Measurements from ENCODE around the gene OCEL1.
"Not testable (repeated sequence)": the region's sequence is repeated elsewhere in the genome, so short reads cannot be mapped to it uniquely, and the experiment has no call there.

Gene OCEL1, protein sequence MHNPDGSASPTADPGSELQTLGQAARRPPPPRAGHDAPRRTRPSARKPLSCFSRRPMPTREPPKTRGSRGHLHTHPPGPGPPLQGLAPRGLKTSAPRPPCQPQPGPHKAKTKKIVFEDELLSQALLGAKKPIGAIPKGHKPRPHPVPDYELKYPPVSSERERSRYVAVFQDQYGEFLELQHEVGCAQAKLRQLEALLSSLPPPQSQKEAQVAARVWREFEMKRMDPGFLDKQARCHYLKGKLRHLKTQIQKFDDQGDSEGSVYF

GRCh38 chr19:17226002-17226933 is at the start of gene OCEL1:
Gene OCEL1 (plus strand): TSS chr19:17226226. CDS start chr19:17226248, 22 bp downstream.
- no peaks in the 10 kb centered on the region for H3K9me3 Mint-ChIP-seq (ENCODE audit: low read depth)
- peak within 1 kb of the TSS; percentile 88 for H3K4me3 Mint-ChIP-seq
- no peaks in the 10 kb centered on the region for H3K36me3 Mint-ChIP-seq
- H3K27me3 Mint-ChIP-seq: no peaks in the 10 kb centered on the region
- peaks cover 9% of the 10 kb centered on the region for H3K4me1 Mint-ChIP-seq (ENCODE audit: low read depth)
- H3K27ac Mint-ChIP-seq: peak within 1 kb of the TSS; percentile 89

DNA sequence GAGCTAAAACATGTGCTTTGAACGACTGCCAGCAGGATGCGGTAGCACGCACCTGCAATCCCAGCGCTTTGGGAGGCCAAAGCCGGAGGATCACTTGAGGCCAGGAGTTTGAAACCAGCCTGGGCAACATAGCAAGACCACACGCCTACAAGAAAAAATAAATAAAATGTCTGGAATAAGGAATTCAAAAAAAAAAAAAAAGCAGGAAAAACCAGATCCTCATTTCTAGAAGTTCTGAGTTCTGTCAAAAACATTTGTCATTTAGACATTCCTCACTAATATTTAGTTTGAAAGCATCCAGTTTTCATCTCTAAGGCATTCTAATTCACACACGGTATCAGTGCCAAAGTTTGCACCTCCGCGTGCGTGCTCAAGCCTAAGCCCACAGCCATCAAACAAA is 47.7 kb upstream of the OCEL1 start:
- Mint-ChIP-seq H3K4me3 (no peak overlapping the region), H3K9me3 (ENCODE audit: low read depth) (no peaks in the 10 kb centered on the region), H3K27ac (no peak overlapping the region), H3K27me3 (no peaks in the 10 kb centered on the region), H3K4me1 (ENCODE audit: low read depth) (peaks cover 5% of the 10 kb centered on the region), H3K36me3 (no peaks in the 10 kb centered on the region)

DNA sequence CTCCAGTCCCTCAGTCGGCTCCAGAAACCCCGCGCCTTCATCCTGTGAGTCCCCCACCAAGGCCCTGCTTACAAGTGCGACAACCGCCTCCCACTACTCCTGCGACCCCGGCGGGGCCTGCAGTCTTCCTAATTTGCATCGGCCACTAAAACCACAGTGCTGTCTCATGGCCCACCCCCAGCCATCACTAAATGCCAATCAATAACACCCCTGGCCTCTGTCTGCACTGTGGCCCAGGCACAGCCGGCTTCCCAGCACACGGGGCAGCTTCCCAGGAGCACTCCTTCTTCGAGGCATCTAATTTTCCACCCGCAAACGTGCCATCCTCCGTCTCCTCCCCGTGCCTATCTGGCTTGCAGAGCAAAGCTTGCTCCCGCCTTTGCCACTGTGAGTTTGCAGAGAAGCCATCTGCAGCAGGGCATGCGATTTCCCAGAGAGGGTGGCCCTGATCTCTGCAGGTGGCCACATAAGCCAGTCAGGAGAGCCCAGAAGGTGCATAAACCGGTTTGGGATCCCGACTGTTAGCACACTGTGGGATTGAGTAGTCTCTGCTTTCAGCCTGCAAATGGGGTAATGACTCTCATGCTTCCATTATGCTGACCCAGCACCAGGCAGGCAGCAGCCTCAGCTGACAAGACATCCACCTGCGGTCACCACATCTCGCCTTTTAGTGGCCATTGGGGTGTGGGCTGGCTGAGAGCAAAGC is 44.9 kb upstream of the OCEL1 start:
- H3K36me3 Mint-ChIP-seq: no peaks in the 10 kb centered on the region
- H3K27ac Mint-ChIP-seq: no peak overlapping the region

DNA sequence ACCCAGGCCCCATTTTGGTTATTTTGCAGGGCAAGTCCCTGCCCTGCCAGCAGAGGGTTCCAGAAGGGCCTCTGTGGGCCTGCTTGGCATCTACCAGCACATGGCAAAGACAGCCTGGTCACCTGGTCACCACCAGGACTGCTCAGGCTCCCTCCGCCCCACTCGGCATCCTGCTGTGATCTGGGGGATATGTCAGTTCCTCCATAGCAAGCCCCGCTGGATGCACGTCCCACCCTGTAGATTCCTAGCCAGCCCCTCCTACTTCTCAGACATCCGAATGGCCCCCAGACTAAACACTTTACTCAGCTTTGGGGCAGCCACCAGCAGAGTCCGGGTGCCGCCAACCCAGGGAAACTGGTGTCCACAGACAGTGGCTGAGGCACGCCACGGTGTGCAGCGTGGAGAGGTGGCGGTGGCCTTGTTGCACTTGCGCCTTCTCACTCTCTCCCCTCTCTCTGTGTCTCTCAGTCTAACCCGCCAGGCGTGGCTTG is 42.7 kb upstream of the OCEL1 start:
- Mint-ChIP-seq H3K27ac (peak overlapping the region; percentile 98), H3K9me3 (ENCODE audit: low read depth) (no peaks in the 10 kb centered on the region), H3K36me3 (no peaks in the 10 kb centered on the region), H3K27me3 (no peaks in the 10 kb centered on the region), H3K4me1 (ENCODE audit: low read depth) (peaks cover 21% of the 10 kb centered on the region), H3K4me3 (peak overlapping the region; percentile 83)

More for the DNA sequence above, 44.9 kb upstream of the OCEL1 start:
- Mint-ChIP-seq H3K4me3 (no peak overlapping the region), H3K4me1 (ENCODE audit: low read depth) (peaks cover 21% of the 10 kb centered on the region), H3K9me3 (ENCODE audit: low read depth) (no peaks in the 10 kb centered on the region), H3K27me3 (no peaks in the 10 kb centered on the region)

DNA sequence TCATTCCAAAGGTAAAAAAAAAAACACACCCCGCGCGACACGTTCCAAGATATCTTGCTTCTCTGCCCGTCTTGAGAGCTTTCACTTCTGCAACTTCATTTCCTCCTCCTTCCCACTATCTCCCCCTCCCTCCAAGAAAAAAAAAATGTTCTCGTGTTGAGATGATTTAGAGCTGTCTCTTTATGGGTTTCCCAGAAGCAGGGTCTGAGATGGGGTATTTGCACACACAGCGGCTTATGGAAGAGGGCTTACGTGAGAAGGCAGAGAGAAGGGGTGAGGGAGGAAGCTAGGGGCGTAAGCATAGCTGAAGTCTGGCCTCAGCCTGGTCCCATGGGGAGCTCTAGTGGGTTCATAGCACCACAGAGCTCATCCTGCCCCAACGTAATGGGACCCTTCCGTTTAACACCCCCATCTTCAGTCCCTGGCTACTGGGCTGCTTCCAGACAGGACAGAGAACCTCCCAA is 42.1 kb upstream of the OCEL1 start:
- Mint-ChIP-seq H3K4me1 (ENCODE audit: low read depth) (peaks cover 21% of the 10 kb centered on the region), H3K4me3 (peak overlapping the region; percentile 83), H3K36me3 (no peaks in the 10 kb centered on the region), H3K9me3 (ENCODE audit: low read depth) (no peaks in the 10 kb centered on the region), H3K27me3 (no peaks in the 10 kb centered on the region), H3K27ac (peak overlapping the region; percentile 98)

DNA sequence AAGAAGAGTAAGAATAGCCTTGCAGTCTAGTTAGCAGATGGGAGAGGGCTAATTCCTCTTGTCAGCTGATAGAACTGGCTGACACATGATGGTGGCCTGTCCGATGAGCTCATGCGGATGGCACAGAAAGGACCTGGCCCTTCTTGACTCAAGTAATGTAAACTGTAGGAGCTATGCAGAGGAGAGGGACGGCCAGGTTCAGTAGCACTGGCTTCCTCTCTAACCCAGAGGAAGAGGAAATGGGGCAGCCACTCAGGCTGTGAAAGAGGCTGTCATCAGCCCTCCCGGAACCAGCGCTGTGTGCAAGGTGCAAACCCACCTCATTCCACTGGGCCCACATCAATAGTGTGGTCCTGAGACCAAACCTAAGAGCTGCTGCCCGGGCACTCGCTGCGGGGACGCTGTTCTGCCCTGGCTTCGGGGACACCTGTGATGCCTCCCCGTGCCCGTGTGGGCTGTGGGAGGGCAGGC is 41.6 kb upstream of the OCEL1 start:
- Mint-ChIP-seq H3K27me3 (no peaks in the 10 kb centered on the region), H3K36me3 (no peaks in the 10 kb centered on the region)

GRCh38 chr19:17185590-17185989 is 40.4 kb upstream of the OCEL1 start:
- no peaks in the 10 kb centered on the region for H3K27me3 Mint-ChIP-seq
- H3K36me3 Mint-ChIP-seq: no peaks in the 10 kb centered on the region
- H3K4me1 Mint-ChIP-seq (ENCODE audit: low read depth): peaks cover 21% of the 10 kb centered on the region
- H3K9me3 Mint-ChIP-seq (ENCODE audit: low read depth): no peaks in the 10 kb centered on the region
- H3K27ac Mint-ChIP-seq: no peak overlapping the region
- no peak overlapping the region for H3K4me3 Mint-ChIP-seq

More for the DNA sequence above, 41.6 kb upstream of the OCEL1 start:
- Mint-ChIP-seq H3K27ac (peak overlapping the region; percentile 98), H3K4me1 (ENCODE audit: low read depth) (peaks cover 21% of the 10 kb centered on the region), H3K4me3 (peak overlapping the region; percentile 83), H3K9me3 (ENCODE audit: low read depth) (no peaks in the 10 kb centered on the region)

- H3K27ac Mint-ChIP-seq; H3K4me1 Mint-ChIP-seq (ENCODE audit: low read depth); H3K9me3 Mint-ChIP-seq (ENCODE audit: low read depth); H3K4me3 Mint-ChIP-seq; H3K27me3 Mint-ChIP-seq; H3K36me3 Mint-ChIP-seq: not testable (repeated sequence)
These were observed 34.3 kb upstream of the OCEL1 start for GRCh38 chr19:17191736-17192135.

- Mint-ChIP-seq H3K9me3 (ENCODE audit: low read depth) (no peaks in the 10 kb centered on the region), H3K4me3 (no peak overlapping the region), H3K4me1 (ENCODE audit: low read depth) (no peaks in the 10 kb centered on the region), H3K36me3 (peaks cover 5% of the 10 kb centered on the region), H3K27me3 (no peaks in the 10 kb centered on the region), H3K27ac (no peak overlapping the region)
These were observed 33.3 kb upstream of the OCEL1 start for GRCh38 chr19:17192751-17193150.

GRCh38 chr19:17194608-17195007 is 31.4 kb upstream of the OCEL1 start:
- Mint-ChIP-seq H3K4me3 (no peak overlapping the region), H3K4me1 (ENCODE audit: low read depth) (no peaks in the 10 kb centered on the region), H3K27me3 (no peaks in the 10 kb centered on the region), H3K27ac (no peak overlapping the region), H3K9me3 (ENCODE audit: low read depth) (no peaks in the 10 kb centered on the region), H3K36me3 (peaks cover 5% of the 10 kb centered on the region)

GRCh38 chr19:17195106-17195505 is 30.9 kb upstream of the OCEL1 start:
- Mint-ChIP-seq H3K27me3 (no peaks in the 10 kb centered on the region), H3K9me3 (ENCODE audit: low read depth) (no peaks in the 10 kb centered on the region), H3K4me3 (no peak overlapping the region), H3K4me1 (ENCODE audit: low read depth) (no peaks in the 10 kb centered on the region), H3K27ac (no peak overlapping the region), H3K36me3 (peaks cover 5% of the 10 kb centered on the region)

- Mint-ChIP-seq H3K9me3 (ENCODE audit: low read depth) (no peaks in the 10 kb centered on the region), H3K4me3 (no peak overlapping the region), H3K27ac (no peak overlapping the region), H3K36me3 (peaks cover 5% of the 10 kb centered on the region), H3K27me3 (no peaks in the 10 kb centered on the region), H3K4me1 (ENCODE audit: low read depth) (no peaks in the 10 kb centered on the region)
These were observed 29.4 kb upstream of the OCEL1 start for GRCh38 chr19:17196610-17197009.

- H3K27ac Mint-ChIP-seq: no peak overlapping the region
- H3K4me1 Mint-ChIP-seq (ENCODE audit: low read depth): no peaks in the 10 kb centered on the region
- H3K27me3 Mint-ChIP-seq: no peaks in the 10 kb centered on the region
- no peak overlapping the region for H3K4me3 Mint-ChIP-seq
- peaks cover 10% of the 10 kb centered on the region for H3K36me3 Mint-ChIP-seq
- no peaks in the 10 kb centered on the region for H3K9me3 Mint-ChIP-seq (ENCODE audit: low read depth)
These were observed 28.4 kb upstream of the OCEL1 start for GRCh38 chr19:17197666-17198065.

DNA sequence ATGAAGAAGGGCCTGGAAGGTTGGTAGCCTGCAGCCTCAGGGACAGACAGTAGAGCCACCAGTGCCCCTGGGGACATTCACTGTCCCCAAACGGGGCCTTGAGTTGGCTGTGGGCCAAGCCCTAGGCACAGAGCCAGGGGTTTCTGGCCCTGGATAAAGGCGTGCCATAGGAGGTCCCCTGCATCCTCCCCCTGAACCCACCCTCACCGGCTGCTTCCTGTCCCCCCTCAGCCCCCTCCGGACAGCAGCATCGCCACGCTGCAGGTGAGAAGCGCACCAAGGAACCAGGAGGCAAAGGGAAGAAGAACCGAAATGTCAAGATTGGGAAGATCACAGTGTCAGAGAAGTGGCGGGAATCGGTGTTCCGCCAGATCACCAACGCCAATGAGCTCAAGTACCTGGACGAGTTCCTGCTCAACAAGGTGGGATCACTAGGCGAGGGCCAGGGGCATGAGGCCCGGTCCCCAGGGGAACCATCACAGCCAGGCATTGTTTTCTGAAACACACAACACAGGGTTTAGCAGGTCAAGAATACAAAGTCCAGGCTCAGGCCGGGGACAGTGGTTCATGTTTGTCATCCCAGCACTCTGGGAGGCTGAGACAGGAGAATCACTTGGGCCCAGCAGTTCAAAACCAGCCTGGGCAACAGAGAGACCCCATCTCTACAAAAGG is 25.5 kb upstream of the OCEL1 start:
- Mint-ChIP-seq H3K36me3 (peaks cover 10% of the 10 kb centered on the region), H3K4me3 (no peak overlapping the region), H3K4me1 (ENCODE audit: low read depth) (no peaks in the 10 kb centered on the region), H3K27ac (no peak overlapping the region), H3K27me3 (no peaks in the 10 kb centered on the region), H3K9me3 (ENCODE audit: low read depth) (no peaks in the 10 kb centered on the region)
